RWPE1 (cell line): Measurements from ENCODE around the gene OR6B3.

Source experiments
- CTCF ChIA-PET: fragments of 350-600 bp; sonication (Branson Sonifier 250); formaldehyde crosslinking; extraction: SDS; loops from one replicate; lab custom pipeline; 2021; lab: Yijun Ruan, JAX
- POLR2A ChIA-PET: fragments of 400-600 bp; formaldehyde crosslinking; extraction: SDS; loops from one replicate; lab custom pipeline; 2020; ENCODE audit warnings: antibody characterized with exemption; ENCODE audit not compliant: low non-redundant PET; lab: Yijun Ruan, JAX
- DNase-seq: peaks from one replicate; pipeline ENCODE4 v3.0.0; 2012; ENCODE audit warnings: low spot score
- H3K27ac ChIP-seq: fragments of 450-650 bp; 2 replicates; pipeline ENCODE4 v1.5.1; 2017
- TF ChIP-seq, protein P1 (sequence below): fragments of 450-650 bp; conservative IDR thresholded peaks from 2 replicates; pipeline ENCODE4 v1.5.1; 2017; ENCODE audit warnings: low read depth, mild to moderate bottlenecking

OR6B3 gene

DNA sequence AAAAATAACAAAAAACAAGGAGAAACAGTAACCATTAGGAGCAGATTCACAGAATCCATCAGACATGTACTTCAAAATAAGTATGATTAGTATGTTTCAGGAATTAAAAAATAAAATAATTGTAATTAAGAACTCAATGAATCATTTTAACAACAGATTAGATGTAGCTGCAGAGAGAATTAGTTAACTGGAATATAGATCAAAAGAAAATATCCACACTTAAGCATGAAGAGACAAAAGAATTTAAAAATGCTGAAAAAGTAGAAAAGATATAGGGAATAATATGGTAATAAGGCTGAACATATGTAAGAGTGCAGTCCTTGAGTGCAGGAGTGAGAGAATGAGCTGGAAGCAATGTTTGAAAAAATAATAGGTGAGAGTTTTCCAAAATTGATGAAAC is 24.1 kb upstream of the OR6B3 start:
- POLR2A ChIA-PET: no interaction called here
- CTCF ChIA-PET: no interaction called here
- no peak overlapping the region for H3K27ac ChIP-seq
- no peak for DNase-seq
- TF ChIP-seq, protein P1, sequence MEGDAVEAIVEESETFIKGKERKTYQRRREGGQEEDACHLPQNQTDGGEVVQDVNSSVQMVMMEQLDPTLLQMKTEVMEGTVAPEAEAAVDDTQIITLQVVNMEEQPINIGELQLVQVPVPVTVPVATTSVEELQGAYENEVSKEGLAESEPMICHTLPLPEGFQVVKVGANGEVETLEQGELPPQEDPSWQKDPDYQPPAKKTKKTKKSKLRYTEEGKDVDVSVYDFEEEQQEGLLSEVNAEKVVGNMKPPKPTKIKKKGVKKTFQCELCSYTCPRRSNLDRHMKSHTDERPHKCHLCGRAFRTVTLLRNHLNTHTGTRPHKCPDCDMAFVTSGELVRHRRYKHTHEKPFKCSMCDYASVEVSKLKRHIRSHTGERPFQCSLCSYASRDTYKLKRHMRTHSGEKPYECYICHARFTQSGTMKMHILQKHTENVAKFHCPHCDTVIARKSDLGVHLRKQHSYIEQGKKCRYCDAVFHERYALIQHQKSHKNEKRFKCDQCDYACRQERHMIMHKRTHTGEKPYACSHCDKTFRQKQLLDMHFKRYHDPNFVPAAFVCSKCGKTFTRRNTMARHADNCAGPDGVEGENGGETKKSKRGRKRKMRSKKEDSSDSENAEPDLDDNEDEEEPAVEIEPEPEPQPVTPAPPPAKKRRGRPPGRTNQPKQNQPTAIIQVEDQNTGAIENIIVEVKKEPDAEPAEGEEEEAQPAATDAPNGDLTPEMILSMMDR: no peak

DNA sequence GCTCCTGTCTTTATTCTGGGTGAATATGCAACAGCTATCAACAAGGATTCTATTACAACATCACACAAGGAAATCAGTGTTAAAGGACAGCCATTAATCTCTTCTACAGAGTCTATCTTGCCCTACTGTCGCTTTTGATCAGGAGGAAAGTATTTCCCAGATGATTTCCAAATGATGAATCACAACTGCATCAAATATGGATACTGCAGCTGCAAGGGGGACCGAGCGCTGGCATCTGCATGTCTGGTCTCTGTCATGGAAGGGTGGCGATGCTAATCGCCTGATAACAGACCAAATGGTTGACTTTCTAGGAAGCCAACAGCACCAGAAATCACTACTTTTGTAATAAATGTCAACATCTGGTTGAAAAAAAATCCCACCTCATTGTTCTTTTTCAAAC is 21.2 kb upstream of the OR6B3 start:
- CTCF ChIA-PET: interaction anchor here (0.5 to 0.7 kb wide), 3 partner anchors 14 to 187 kb away, joined by 3 to 4 read pairs (median 3); partner anchors contain the start of gene OTOS
- no peak for DNase-seq
- TF ChIP-seq, protein P1: no peak

GRCh38 chr2:240070907-240071306 is 17.6 kb upstream of the OR6B3 start:
- DNase-seq: no peak
- H3K27ac ChIP-seq: no peak overlapping the region
- POLR2A ChIA-PET: no interaction called here
- TF ChIP-seq, protein P1: no peak
- CTCF ChIA-PET: interaction anchor here (1.1 kb wide), 1 partner anchor 72 kb away, joined by 4 read pairs; no protein-coding TSS in a partner anchor

More for the DNA sequence above, 21.2 kb upstream of the OR6B3 start:
- POLR2A ChIA-PET: no interaction called here
- H3K27ac ChIP-seq: no peak overlapping the region

DNA sequence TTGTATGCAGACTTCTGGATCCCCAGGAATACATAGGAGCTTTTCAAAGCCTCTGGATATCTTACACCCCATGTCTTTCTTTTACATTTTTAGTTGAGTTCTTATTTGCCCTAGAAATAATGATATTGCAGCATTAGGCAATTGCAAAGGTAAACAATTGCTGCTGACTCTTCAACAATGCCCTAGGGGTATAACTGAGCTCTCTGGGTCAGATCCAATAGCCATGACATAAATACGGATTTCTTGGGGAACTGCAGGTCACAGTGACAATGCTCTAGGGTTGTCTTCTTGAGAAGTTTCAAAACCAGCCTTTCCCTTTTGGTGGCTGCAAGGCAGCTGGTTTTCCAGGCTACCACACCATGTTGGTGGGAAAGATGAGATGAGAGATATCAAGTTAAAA is 16.5 kb upstream of the OR6B3 start:
- H3K27ac ChIP-seq: no peak overlapping the region
- DNase-seq: peak; percentile 17
- ChIA-PET POLR2A (no interaction called here), CTCF (interaction anchor here (0.6 to 0.7 kb wide), 2 partner anchors 13 to 444 kb away, joined by 3 to 4 read pairs; no protein-coding TSS in a partner anchor)
- TF ChIP-seq, protein P1: no peak

DNA sequence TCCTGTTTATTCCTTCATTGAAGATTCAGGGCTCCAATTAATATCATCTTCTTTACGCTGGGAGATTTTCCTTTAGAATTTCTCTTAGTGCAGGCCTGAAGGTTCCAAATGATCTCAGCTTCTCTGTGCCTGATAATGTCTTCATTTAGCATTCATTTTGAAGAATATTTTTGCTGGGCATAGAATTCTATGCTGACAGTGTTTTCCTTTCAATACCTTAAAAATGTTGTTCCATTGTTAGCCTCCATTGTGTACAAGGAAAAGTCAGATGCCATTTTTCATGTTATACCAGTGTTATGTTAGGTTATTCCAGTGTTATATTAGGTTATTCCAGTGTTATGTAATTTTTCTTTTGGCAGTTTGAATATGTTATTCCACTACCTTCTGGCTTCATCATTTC is 14.9 kb upstream of the OR6B3 start:
- TF ChIP-seq, protein P1: no peak
- no peak overlapping the region for H3K27ac ChIP-seq
- DNase-seq: no peak
- ChIA-PET CTCF (interaction anchor here (0.6 kb wide), 1 partner anchor 107 kb away, joined by 3 read pairs; no protein-coding TSS in a partner anchor), POLR2A (no interaction called here)

- CTCF ChIA-PET: interaction anchor here (1.3 kb wide), 1 partner anchor 78 kb away, joined by 4 read pairs; no protein-coding TSS in a partner anchor
- TF ChIP-seq, protein P1: no peak
- POLR2A ChIA-PET: no interaction called here
- DNase-seq: no peak
- H3K27ac ChIP-seq: no peak overlapping the region
These were observed 13.2 kb upstream of the OR6B3 start for GRCh38 chr2:240066489-240066888.
